GM19395 (cell line): ENCODE data around the gene FHL1.
"Not testable (repeated sequence)": the region's sequence is repeated elsewhere in the genome, so short reads cannot be mapped to it uniquely, and the experiment has no call there.

Experiments used
- ATAC-seq: cut with Tn5 transposase; IDR thresholded peaks from one replicate; pipeline ENCODE4 v1.9.1; 2021; ENCODE audit warnings: mild to moderate bottlenecking, moderate library complexity; ENCODE audit not compliant: unreplicated experiment

The FHL1 gene

GRCh38 chrX:136206916-136207315 is 59.6 kb downstream of the FHL1 start:
- ATAC-seq = no peak

DNA sequence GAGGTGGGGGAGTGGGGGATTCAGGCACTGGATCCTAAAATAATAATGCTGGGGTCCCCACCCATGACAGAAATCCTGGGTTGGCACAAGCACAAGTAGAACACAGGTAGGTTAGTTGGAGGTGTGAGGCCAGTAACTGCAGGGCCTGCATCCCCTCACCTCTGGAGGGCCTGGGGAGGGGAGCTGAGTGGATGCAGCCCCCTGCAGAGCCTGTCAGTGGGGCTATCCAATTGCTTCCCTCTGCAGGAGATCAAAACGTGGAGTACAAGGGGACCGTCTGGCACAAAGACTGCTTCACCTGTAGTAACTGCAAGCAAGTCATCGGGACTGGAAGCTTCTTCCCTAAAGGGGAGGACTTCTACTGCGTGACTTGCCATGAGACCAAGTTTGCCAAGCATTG is 60.2 kb downstream of the FHL1 start:
- no peak for ATAC-seq

DNA sequence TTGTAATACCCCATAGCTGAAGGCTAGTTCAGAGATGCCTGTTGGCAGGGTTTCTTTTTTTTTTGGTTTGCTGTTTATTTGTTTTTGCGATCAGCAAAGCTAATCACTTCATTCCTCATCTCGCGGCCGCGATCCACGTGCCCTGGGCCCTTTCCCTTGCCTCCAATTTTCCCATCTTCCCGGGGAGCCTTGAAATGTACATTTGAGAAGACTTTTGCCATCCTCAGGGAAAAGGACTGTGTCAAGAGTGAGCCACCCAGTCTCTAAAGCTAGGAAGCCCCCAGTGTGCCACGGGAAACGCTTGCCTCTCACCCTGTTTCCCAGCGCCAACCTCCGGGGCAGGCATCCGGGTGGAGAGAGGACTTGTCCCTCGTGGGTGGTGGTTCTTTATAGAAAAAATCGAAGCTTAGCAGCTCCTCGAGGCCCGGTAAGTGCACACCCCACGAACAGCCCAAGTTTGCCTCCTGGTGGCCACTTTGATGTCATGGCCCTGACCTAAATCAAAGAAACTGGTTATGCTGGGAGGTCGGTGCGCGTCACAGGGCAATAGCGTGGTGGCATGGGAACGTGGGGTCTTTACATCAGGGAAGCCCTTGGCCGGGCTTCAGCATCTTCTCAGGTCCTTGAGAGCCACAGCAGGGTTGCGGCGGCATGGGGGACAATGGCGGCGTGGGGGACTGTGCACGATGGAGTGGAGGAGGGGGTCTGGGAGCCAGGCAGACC is 61.8 kb downstream of the FHL1 start:
- no peak for ATAC-seq

DNA sequence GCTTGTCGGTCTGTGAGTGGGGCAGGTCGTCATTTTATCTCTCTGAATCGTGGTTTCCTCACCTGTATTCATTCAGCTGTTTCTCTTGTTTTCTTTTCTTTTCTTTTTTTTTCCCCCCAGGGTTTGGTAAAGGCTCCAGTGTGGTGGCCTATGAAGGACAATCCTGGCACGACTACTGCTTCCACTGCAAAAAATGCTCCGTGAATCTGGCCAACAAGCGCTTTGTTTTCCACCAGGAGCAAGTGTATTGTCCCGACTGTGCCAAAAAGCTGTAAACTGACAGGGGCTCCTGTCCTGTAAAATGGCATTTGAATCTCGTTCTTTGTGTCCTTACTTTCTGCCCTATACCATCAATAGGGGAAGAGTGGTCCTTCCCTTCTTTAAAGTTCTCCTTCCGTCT is 62.4 kb downstream of the FHL1 start:
- ATAC-seq = no peak

- ATAC-seq = no peak
Measured at GRCh38 chrX:136210243-136210642, 62.9 kb downstream of the FHL1 start.

DNA sequence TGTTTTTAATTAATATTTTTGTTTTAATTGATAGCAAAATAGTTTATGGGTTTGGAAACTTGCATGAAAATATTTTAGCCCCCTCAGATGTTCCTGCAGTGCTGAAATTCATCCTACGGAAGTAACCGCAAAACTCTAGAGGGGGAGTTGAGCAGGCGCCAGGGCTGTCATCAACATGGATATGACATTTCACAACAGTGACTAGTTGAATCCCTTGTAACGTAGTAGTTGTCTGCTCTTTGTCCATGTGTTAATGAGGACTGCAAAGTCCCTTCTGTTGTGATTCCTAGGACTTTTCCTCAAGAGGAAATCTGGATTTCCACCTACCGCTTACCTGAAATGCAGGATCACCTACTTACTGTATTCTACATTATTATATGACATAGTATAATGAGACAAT is 63.5 kb downstream of the FHL1 start:
- ATAC-seq = no peak

GRCh38 chrX:136211766-136212556 is 64.6 kb downstream of the FHL1 start:
- no peak for ATAC-seq

- no peak for ATAC-seq
Measured at GRCh38 chrX:136212557-136213111, 65.3 kb downstream of the FHL1 start.

- ATAC-seq = no peak
Measured at GRCh38 chrX:136214551-136214950, 67.2 kb downstream of the FHL1 start.

DNA sequence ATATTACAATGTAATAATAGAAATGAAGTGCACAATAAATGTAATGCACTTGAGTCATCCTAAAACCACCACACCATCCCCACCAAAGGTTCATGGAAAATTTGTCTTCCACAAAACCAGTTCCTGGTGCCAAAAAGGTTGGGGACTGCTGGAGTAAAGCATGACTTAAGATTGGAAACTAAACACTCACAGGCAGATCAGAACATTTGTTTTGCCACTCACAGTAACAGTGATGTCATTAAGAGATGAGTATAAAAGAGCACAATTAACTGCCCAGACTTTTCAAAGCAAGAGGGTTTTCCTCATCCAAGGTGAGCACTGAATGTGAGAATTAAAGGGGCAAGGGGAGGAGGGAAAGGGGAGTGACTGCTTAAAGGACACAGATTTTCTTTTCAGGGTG is 68.2 kb downstream of the FHL1 start:
- ATAC-seq = no peak

- no peak for ATAC-seq
Measured at GRCh38 chrX:136219893-136220292, 72.6 kb downstream of the FHL1 start.

DNA sequence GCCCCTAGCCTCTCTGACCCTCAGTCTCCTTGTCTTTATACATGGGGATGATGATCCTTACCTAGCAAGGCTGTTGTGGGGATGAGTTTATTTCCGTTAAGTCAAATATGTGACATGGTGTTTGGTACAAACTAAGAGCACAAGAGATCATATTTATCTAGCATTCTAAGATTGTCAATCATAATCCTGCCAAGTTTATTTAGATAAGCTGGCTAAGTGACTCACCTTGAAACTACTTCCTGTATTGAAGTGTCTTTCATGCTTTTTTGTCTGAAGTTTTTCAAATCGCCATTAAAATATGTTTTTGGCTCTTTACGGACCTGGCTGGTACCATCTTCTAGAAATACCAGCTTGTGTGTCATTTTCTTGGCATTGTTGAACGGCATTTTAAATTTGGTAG is 73.2 kb downstream of the FHL1 start:
- ATAC-seq = no peak

DNA sequence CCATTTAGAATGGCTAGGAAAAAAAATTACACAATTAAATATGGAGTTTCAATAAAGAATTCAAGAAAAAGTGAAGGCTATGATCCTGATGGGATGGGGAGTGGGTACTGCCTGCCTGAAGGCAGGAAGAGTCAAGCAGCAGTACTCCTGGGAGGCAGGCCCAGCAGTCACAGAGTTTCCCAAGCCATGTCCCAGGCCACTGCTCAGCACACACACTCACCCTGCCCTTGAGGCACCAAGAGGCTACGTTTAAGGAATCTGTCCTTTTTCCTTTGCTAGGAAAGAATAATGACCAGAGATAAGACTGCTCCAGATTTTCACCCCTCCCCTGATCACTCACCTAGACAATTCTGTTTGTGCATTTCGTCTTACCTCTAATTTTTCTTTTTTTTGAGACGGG is 73.6 kb downstream of the FHL1 start:
- ATAC-seq = no peak

GRCh38 chrX:136221851-136222513 is 74.6 kb downstream of the FHL1 start:
- no peak for ATAC-seq

- no peak for ATAC-seq
Measured at GRCh38 chrX:136227074-136227473, 79.7 kb downstream of the FHL1 start.

GRCh38 chrX:136227948-136228838 is 80.9 kb downstream of the FHL1 start:
- peak; percentile 71 for ATAC-seq

- peak; percentile 63 for ATAC-seq
Measured at GRCh38 chrX:136228839-136229207, 81.5 kb downstream of the FHL1 start.

- ATAC-seq = no peak
Measured at GRCh38 chrX:136237074-136237473, 89.7 kb downstream of the FHL1 start.

- not testable (repeated sequence) for ATAC-seq
Measured at GRCh38 chrX:136237849-136238248, 90.5 kb downstream of the FHL1 start.

DNA sequence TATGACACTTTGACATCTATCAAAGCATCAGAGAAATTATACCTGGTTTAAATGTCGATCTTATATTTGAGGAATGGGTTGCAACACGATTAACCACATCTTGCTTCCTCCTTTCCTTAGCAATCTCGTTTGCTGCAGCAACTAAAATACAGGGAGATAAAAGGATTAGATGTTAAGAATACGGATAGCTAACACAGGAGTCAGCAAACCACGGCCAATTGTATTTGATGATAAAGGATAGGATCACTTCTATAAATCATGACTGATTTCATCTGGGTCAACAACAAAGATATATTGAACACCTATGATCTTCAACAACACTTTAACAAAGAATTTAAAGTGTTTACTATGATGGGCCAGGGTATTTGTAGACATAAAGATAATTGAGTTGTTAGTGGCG is 98.9 kb downstream of the FHL1 start:
- ATAC-seq = no peak
